ENCODE data around the gene GFRAL.

Gene GFRAL

DNA sequence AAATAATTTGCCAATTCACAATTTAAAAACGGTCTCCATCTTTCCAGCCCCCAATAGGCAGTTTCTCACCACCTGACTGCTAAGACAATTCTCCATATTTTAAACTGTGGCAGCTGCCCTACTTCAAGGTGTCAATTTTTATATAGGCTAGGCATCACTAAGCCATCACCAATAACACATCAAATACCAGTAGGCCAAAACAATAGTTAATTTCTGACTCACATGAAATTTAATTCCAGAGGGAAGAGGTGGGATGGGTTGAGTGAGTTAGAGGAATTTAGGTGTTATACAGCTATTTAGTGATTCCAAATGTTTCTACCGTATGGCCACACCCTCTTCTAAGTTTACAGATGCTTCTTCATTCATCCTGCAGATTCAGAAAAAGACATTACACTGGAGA is 49.9 kb downstream of the GFRAL start:
- Histone ChIP-seq H2AK5ac (ENCODE audit: low read length) (no peak overlapping the region), H3K18ac (ENCODE audit: low read length) (no peak overlapping the region), H3K79me1 (ENCODE audit: low read length) (no peaks in the 10 kb centered on the region), H3K27ac (ENCODE audit: low read depth, low read length) (no peak overlapping the region), H3K23ac (ENCODE audit: low read length) (no peak overlapping the region), H2BK5ac (ENCODE audit: low read depth, low read length, poor library complexity) (no peak overlapping the region), H3K4me2 (ENCODE audit: low read length) (no peak overlapping the region), H3K9me3 (ENCODE audit: insufficient read depth, low read depth, low read length) (no peaks in the 10 kb centered on the region), H2BK12ac (ENCODE audit: low read length) (no peak overlapping the region), H4K12ac (ENCODE audit: low read depth, low read length) (no peak overlapping the region), H3K9ac (ENCODE audit: low read length) (no peak overlapping the region), H4K91ac (ENCODE audit: low read depth, low read length) (no peak overlapping the region), H3K36me3 (ENCODE audit: control insufficient read depth in 1 of 2, insufficient read depth in 2 of 2, low read length in 2 of 2) (no peaks in the 10 kb centered on the region), H3K79me2 (ENCODE audit: control insufficient read depth, insufficient read depth, low read length, poor library complexity) (no peaks in the 10 kb centered on the region), H2BK120ac (ENCODE audit: insufficient read depth, low read length, poor library complexity) (no peak overlapping the region), H3K4ac (ENCODE audit: low read depth, low read length) (no peak overlapping the region), H3K27me3 (ENCODE audit: insufficient read depth, low read length) (no peaks in the 10 kb centered on the region), H4K8ac (ENCODE audit: low read depth, low read length) (no peak overlapping the region), H2AFZ (ENCODE audit: insufficient read depth, low read length, poor library complexity) (no peak overlapping the region), H3K4me3 (ENCODE audit: low read depth, low read length) (no peak overlapping the region), H3K14ac (ENCODE audit: low read length) (no peak overlapping the region), H3K4me1 (ENCODE audit: control insufficient read depth in 1 of 2, insufficient read depth in 2 of 2, low read length in 2 of 2) (no peaks in the 10 kb centered on the region)
- no CpG with 5 or more reads among the region's 2 CpGs for WGBS (ENCODE audit: extremely low coverage, insufficient coverage, insufficient read length)
- no peak for DNase-seq

DNA sequence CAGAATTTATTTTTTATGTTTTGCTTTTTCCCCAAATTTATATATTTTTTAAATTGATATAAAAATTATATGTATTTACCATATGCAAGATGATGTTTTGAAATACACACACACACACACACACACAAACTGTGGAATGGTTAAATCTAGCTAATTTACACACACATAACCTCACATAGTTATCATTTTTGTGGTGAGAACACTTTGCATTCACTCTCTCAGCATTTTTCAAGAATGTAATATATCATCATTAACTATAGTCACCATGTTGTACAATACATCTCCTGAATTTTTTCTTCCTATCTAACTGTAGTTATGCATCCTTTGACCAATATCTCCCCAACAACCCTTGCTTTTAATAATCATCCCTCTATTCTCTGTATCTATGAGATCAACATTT is 52.2 kb downstream of the GFRAL start:
- H3K9me3 ChIP-seq (ENCODE audit: insufficient read depth, low read depth, low read length): no peaks in the 10 kb centered on the region
- H3K9ac ChIP-seq (ENCODE audit: low read length): no peak overlapping the region

DNA sequence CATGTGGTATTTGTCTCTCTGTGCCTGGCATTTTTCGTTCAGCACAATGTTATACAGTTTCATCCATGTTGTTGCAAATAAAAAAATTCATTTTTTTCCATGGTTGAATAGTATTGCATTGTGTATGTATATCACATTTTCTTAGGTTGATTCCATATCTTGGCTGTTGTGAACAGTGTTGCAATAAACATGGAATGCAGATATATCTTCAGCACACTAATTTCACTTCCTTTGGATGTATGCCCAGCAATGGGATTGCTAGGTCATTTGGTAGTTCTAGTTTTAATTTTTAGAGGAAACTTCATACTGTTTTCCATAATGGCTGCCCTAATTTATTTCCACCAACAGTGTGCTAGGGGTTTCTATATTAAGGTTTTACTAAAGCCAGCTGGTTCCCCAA is 52.6 kb downstream of the GFRAL start:
- H3K4me1 ChIP-seq (ENCODE audit: control insufficient read depth in 1 of 2, insufficient read depth in 2 of 2, low read length in 2 of 2): no peaks in the 10 kb centered on the region

More for the DNA sequence above, 52.2 kb downstream of the GFRAL start:
- no peak overlapping the region for H3K4me2 ChIP-seq (ENCODE audit: low read length)
- H3K36me3 ChIP-seq (ENCODE audit: control insufficient read depth in 1 of 2, insufficient read depth in 2 of 2, low read length in 2 of 2): no peaks in the 10 kb centered on the region
- no peak overlapping the region for H3K18ac ChIP-seq (ENCODE audit: low read length)
- H3K23ac ChIP-seq (ENCODE audit: low read length): no peak overlapping the region
- H3K27me3 ChIP-seq (ENCODE audit: insufficient read depth, low read length): no peaks in the 10 kb centered on the region
- no peak overlapping the region for H2BK12ac ChIP-seq (ENCODE audit: low read length)
- no peak overlapping the region for H4K91ac ChIP-seq (ENCODE audit: low read depth, low read length)
- peak in 1 of 2 donors; percentile 14 for DNase-seq
- H3K4me3 ChIP-seq (ENCODE audit: low read depth, low read length): no peak overlapping the region
- H3K79me1 ChIP-seq (ENCODE audit: low read length): no peaks in the 10 kb centered on the region
- no peak overlapping the region for H3K14ac ChIP-seq (ENCODE audit: low read length)
- no peak overlapping the region for H4K8ac ChIP-seq (ENCODE audit: low read depth, low read length)
- no peak overlapping the region for H2AK5ac ChIP-seq (ENCODE audit: low read length)
- H3K79me2 ChIP-seq (ENCODE audit: control insufficient read depth, insufficient read depth, low read length, poor library complexity): no peaks in the 10 kb centered on the region
- no peak overlapping the region for H2BK5ac ChIP-seq (ENCODE audit: low read depth, low read length, poor library complexity)
- H2AFZ ChIP-seq (ENCODE audit: insufficient read depth, low read length, poor library complexity): no peak overlapping the region
- no peak overlapping the region for H2BK120ac ChIP-seq (ENCODE audit: insufficient read depth, low read length, poor library complexity)
- H3K4me1 ChIP-seq (ENCODE audit: control insufficient read depth in 1 of 2, insufficient read depth in 2 of 2, low read length in 2 of 2): no peaks in the 10 kb centered on the region
- no peak overlapping the region for H4K12ac ChIP-seq (ENCODE audit: low read depth, low read length)
- no peak overlapping the region for H3K4ac ChIP-seq (ENCODE audit: low read depth, low read length)
- H3K27ac ChIP-seq (ENCODE audit: low read depth, low read length): no peak overlapping the region

DNA sequence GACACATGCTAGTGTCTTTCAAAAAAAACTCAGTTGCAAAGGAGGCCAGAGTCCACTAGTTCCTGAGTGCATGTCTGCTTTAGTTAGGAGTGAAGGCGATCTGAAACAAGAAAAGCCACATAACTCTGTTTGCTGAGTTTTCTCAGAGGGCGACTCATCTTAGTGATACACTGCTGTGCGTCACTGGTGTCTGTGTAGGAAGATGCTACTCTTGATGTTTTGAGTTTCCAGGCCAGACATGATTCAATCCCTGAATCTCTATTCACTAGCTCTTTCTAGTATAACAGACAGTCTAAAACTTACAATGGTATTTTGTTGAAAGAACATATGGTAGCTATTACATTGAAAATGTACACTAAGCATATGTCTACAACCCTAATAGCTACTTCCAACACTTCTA is 60.9 kb downstream of the GFRAL start:
- no peak overlapping the region for H3K18ac ChIP-seq (ENCODE audit: low read length)
- H2AFZ ChIP-seq (ENCODE audit: insufficient read depth, low read length, poor library complexity): no peak overlapping the region
- H3K9me3 ChIP-seq (ENCODE audit: insufficient read depth, low read depth, low read length): no peaks in the 10 kb centered on the region
- no peak overlapping the region for H3K14ac ChIP-seq (ENCODE audit: low read length)
- H3K79me1 ChIP-seq (ENCODE audit: low read length): no peaks in the 10 kb centered on the region
- no peak overlapping the region for H3K9ac ChIP-seq (ENCODE audit: low read length)
- DNase-seq: no peak
- no peak overlapping the region for H2BK12ac ChIP-seq (ENCODE audit: low read length)
- no peak overlapping the region for H3K4me3 ChIP-seq (ENCODE audit: low read depth, low read length)
- peaks cover 0 to 3% of the 10 kb centered on the region in 2 experiments for H3K4me1 ChIP-seq (ENCODE audit: control insufficient read depth in 1 of 2, insufficient read depth in 2 of 2, low read length in 2 of 2)
- WGBS (ENCODE audit: extremely low coverage, insufficient coverage, insufficient read length): no CpG with 5 or more reads among the region's 3 CpGs
- no peak overlapping the region for H3K23ac ChIP-seq (ENCODE audit: low read length)
- H4K8ac ChIP-seq (ENCODE audit: low read depth, low read length): no peak overlapping the region
- no peak overlapping the region for H3K4ac ChIP-seq (ENCODE audit: low read depth, low read length)
- no peak overlapping the region for H2AK5ac ChIP-seq (ENCODE audit: low read length)
- H3K36me3 ChIP-seq (ENCODE audit: control insufficient read depth in 1 of 2, insufficient read depth in 2 of 2, low read length in 2 of 2): no peaks in the 10 kb centered on the region
- no peak overlapping the region for H2BK120ac ChIP-seq (ENCODE audit: insufficient read depth, low read length, poor library complexity)
- no peaks in the 10 kb centered on the region for H3K79me2 ChIP-seq (ENCODE audit: control insufficient read depth, insufficient read depth, low read length, poor library complexity)
- H3K27ac ChIP-seq (ENCODE audit: low read depth, low read length): no peak overlapping the region
- no peak overlapping the region for H4K12ac ChIP-seq (ENCODE audit: low read depth, low read length)
- H3K4me2 ChIP-seq (ENCODE audit: low read length): no peak overlapping the region
- H3K27me3 ChIP-seq (ENCODE audit: insufficient read depth, low read length): no peaks in the 10 kb centered on the region
- no peak overlapping the region for H2BK5ac ChIP-seq (ENCODE audit: low read depth, low read length, poor library complexity)
- no peak overlapping the region for H4K91ac ChIP-seq (ENCODE audit: low read depth, low read length)

More for the DNA sequence above, 52.6 kb downstream of the GFRAL start:
- Histone ChIP-seq H3K4me2 (ENCODE audit: low read length) (no peak overlapping the region), H3K9ac (ENCODE audit: low read length) (no peak overlapping the region), H4K12ac (ENCODE audit: low read depth, low read length) (no peak overlapping the region), H2BK12ac (ENCODE audit: low read length) (no peak overlapping the region), H3K23ac (ENCODE audit: low read length) (no peak overlapping the region), H4K8ac (ENCODE audit: low read depth, low read length) (no peak overlapping the region), H3K79me1 (ENCODE audit: low read length) (no peaks in the 10 kb centered on the region), H3K36me3 (ENCODE audit: control insufficient read depth in 1 of 2, insufficient read depth in 2 of 2, low read length in 2 of 2) (no peaks in the 10 kb centered on the region), H3K27me3 (ENCODE audit: insufficient read depth, low read length) (no peaks in the 10 kb centered on the region), H3K18ac (ENCODE audit: low read length) (no peak overlapping the region), H3K79me2 (ENCODE audit: control insufficient read depth, insufficient read depth, low read length, poor library complexity) (no peaks in the 10 kb centered on the region), H3K14ac (ENCODE audit: low read length) (no peak overlapping the region), H4K91ac (ENCODE audit: low read depth, low read length) (no peak overlapping the region), H3K4ac (ENCODE audit: low read depth, low read length) (no peak overlapping the region), H2AK5ac (ENCODE audit: low read length) (no peak overlapping the region), H3K9me3 (ENCODE audit: insufficient read depth, low read depth, low read length) (no peaks in the 10 kb centered on the region), H3K4me3 (ENCODE audit: low read depth, low read length) (no peak overlapping the region), H2BK120ac (ENCODE audit: insufficient read depth, low read length, poor library complexity) (no peak overlapping the region), H3K27ac (ENCODE audit: low read depth, low read length) (no peak overlapping the region), H2AFZ (ENCODE audit: insufficient read depth, low read length, poor library complexity) (no peak overlapping the region), H2BK5ac (ENCODE audit: low read depth, low read length, poor library complexity) (no peak overlapping the region)
- DNase-seq: no peak
- WGBS (ENCODE audit: extremely low coverage, insufficient coverage, insufficient read length): no CpG with 5 or more reads among the region's 1 CpG

Measured in trophoblast cell (in vitro differentiated cells and primary cell).